ENCODE results near the gene MND1. TPM values are rescaled to one million over a fixed set of nuclear protein-coding genes. Genes with fewer than 3 reads are reported as not detected.

Gene MND1
- total and polyA plus RNA-seq, 11 donors: 0.27 to 1.3 (median 0.40) TPM; not detected in 6

- Histone ChIP-seq H3K4me1 (peaks cover 0 to 25% (median 13%) of the 10 kb centered on the region in 12 donors), H3K27me3 (no peaks in the 10 kb centered on the region), H3K36me3 (peaks cover 0 to 3% (median 0%) of the 10 kb centered on the region in 9 donors), H3K9me3 (no peaks in the 10 kb centered on the region), H3K4me3 (peak overlapping the region; percentile 64 to 96 (median 78)), H3K27ac (no peak overlapping the region)
- ATAC-seq: peak; percentile 29 to 51 (median 45)
- TF ChIP-seq CTCF (IDR thresholded peaks at IDR 0.05): no peak
- no peak for TF ChIP-seq POLR2A (IDR thresholded peaks at IDR 0.05)
- 1 to 3% (median 2%) methylated on average over 34 to 44 of the region's 44 CpGs for WGBS, 4 donors
- intact Hi-C loops (cut with DNase I): loop anchor here (2.0 to 10.0 kb wide), 10 partner anchors 87 to 410 kb away; partner anchors contain the start of gene TMEM131L (in 7 of the 10)
- DNase-seq: peak in 3 of 5 donors; percentile 9 to 57 (median 25)
Measured at GRCh38 chr4:153345012-153345981, 809 bp downstream of the MND1 start.

DNA sequence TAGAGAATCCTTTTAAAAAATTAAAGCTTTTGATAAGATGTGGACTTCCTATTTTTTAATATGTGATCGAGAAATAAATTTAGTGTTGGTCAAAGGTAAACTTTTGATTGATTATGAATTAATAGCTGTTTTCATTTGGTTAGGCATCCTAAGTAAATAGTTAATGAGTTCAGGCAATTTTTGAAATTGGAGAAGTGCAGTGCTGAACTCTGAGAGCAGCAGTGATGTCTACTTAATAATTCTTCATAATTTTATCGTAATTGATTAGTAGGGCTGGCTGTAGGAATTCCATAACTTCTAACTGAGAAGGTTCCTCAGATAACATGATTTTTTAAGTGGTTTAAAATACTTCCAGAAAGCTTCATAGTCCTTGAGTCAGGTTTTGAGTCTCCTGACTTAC, 1.5 kb downstream of the MND1 start:
- Histone ChIP-seq H3K36me3 (no peaks in the 10 kb centered on the region), H3K9me3 (no peaks in the 10 kb centered on the region), H3K4me3 (peak overlapping the region in 4 of 12 donors; percentile 64 to 94 (median 88)), H3K27ac (no peak overlapping the region), H3K27me3 (no peaks in the 10 kb centered on the region), H3K4me1 (peaks cover 0 to 25% (median 13%) of the 10 kb centered on the region in 12 donors)
- 63 to 82% (median 69%) methylated on average over 2 of the region's 2 CpGs for WGBS, 4 donors
- ATAC-seq: no peak
- no peak for DNase-seq
- TF ChIP-seq POLR2A (IDR thresholded peaks at IDR 0.05) (no peak), CTCF (IDR thresholded peaks at IDR 0.05) (no peak)
- intact Hi-C loops (cut with DNase I): loop anchor here (5.0 to 10.0 kb wide), 8 partner anchors 86 to 409 kb away; partner anchors contain the start of gene TMEM131L (in 7 of the 10)

GRCh38 chr4:153346563-153346962, 2.1 kb downstream of the MND1 start:
- Histone ChIP-seq H3K36me3 (no peaks in the 10 kb centered on the region), H3K4me1 (peaks cover 0 to 23% (median 12%) of the 10 kb centered on the region in 12 donors), H3K4me3 (no peak overlapping the region), H3K27me3 (no peaks in the 10 kb centered on the region), H3K27ac (no peak overlapping the region), H3K9me3 (no peaks in the 10 kb centered on the region)
- 85 to 89% (median 86%) methylated on average over 5 of the region's 5 CpGs for WGBS, 4 donors
- DNase-seq: no peak
- intact Hi-C loops (cut with DNase I): loop anchor here (5.0 to 10.0 kb wide), 8 partner anchors 86 to 408 kb away; partner anchors contain the start of gene TMEM131L (in 7 of the 10)
- TF ChIP-seq CTCF (IDR thresholded peaks at IDR 0.05): peak in 1 of 12 donors; percentile 9
- TF ChIP-seq POLR2A (IDR thresholded peaks at IDR 0.05): no peak
- no peak for ATAC-seq

DNA sequence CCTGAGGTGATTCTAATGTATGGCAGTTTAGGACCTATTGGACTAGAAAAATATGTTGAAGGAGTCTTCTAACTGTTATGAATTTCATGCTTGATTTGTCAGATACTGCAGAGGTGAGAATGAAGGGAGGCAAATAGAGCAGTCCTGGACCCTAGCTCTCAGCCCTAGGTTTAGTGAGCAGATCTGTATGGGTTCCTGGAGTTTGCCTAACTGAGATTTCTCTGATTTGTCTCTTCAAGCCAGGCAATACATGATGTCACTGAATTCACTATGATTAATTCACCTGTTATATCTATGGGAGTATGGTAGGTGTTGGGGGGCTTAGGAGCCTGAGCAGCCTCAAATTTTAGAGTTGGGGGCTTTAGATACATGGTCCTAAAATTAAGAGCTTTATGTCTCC, 2.6 kb downstream of the MND1 start:
- TF ChIP-seq POLR2A (IDR thresholded peaks at IDR 0.05) (no peak), CTCF (IDR thresholded peaks at IDR 0.05) (no peak)

More for the DNA sequence above, 2.6 kb downstream of the MND1 start:
- H3K36me3 ChIP-seq: no peaks in the 10 kb centered on the region
- no peaks in the 10 kb centered on the region for H3K9me3 ChIP-seq
- no peak overlapping the region for H3K4me3 ChIP-seq
- ATAC-seq: no peak
- no peak overlapping the region for H3K27ac ChIP-seq
- peaks cover 0 to 17% (median 7%) of the 10 kb centered on the region in 12 donors for H3K4me1 ChIP-seq
- no peaks in the 10 kb centered on the region for H3K27me3 ChIP-seq
- intact Hi-C loops (cut with DNase I): loop anchor here (5.0 to 10.0 kb wide), 8 partner anchors 85 to 408 kb away; partner anchors contain the start of gene TMEM131L (in 7 of the 10)
- no peak for DNase-seq

Measured in heart left ventricle (tissue), 16 donors.